ENCODE results near the gene PCMTD2.

GRCh38 chr20:64273109-64273508 lies 17.6 kb downstream of the PCMTD2 start:
- TF ChIP-seq MLLT1 (IDR thresholded peaks at IDR 0.05) = no peak
- no peak for TF ChIP-seq POLR2AphosphoS2 (IDR thresholded peaks at IDR 0.05; ENCODE audit: low read depth, low read length)
- no peak for TF ChIP-seq CTCF (IDR thresholded peaks at IDR 0.05 in 2 of 3, conservative IDR thresholded peaks at IDR 0.05 in 1 of 3; ENCODE audit: control insufficient read depth in 2 of 3, extremely low read depth in 1 of 3, insufficient read depth in 1 of 3, low read depth in 3 of 3, low read length in 3 of 3)
- no peak for TF ChIP-seq RAD21 (IDR thresholded peaks at IDR 0.05; ENCODE audit: insufficient read depth, low read depth, low read length)
- no peak for TF ChIP-seq CHD1 (IDR thresholded peaks at IDR 0.05; ENCODE audit: low read depth, low read length)
- no peak for TF ChIP-seq SPI1 (IDR thresholded peaks at IDR 0.05; ENCODE audit: borderline replicate concordance, insufficient read depth, low read depth, low read length)
- TF ChIP-seq ESRRA (IDR thresholded peaks at IDR 0.05; ENCODE audit: low read length) = no peak
- no peak for TF ChIP-seq BRCA1 (IDR thresholded peaks at IDR 0.05; ENCODE audit: low read depth, low read length)

All from GM12878 (cell line).